ENCODE measurements around the gene ZBED6. TPM values are rescaled to one million over a fixed set of nuclear protein-coding genes. Genes with fewer than 3 reads are reported as not detected.

ZBED6 gene
- total and polyA plus RNA-seq, 7 donors, result 0.46 to 39.1 (median 20.9) TPM

DNA sequence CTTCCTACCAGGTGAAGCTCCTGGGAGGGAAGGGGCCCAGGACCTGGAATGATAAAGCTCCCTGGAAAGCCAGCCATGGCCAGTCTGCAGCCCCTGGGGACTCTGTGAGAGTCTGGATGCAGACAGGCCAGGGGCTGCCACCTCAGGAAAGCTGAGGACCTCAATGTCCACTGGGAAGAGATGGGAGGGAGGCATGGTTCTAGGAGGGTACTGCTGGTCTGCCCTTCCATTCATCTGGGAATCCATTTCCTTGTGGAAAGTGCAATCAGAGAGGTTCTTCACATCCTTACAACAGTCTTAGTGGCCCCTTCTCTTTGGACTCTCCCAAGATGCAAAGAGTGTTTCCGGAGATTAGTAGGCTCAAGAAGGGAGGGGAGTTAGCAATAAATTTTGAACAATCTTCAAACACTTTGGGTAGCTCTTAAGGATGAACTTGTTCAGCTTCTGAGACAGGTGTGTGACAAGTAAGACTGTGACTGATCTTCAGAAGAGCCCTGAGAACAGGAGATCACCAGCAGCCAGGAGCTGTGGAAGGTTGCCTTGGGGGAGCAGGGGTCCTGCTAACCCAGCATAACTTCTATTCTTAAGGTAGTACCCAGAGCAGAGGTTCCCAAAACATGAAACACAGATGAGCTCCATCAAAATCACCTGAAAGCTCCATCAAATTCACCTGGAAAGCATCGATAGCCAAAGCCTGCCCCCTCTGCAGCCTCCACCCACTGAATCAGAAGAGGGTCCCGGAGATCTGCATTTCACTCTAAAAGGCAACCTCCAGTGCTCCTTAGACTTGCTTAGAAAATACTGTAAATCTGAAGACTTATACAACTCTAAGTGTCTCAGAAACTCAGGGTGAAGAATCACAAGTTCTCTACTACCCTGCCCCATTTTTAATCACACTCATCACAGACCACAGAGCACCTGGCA, 31.1 kb upstream of the ZBED6 start:
- no peak for ATAC-seq
- intact Hi-C loops (cut with DNase I), result no loop called here
- no peak for DNase-seq
- H3K27ac ChIP-seq, result no peak overlapping the region
- TF ChIP-seq CTCF (IDR thresholded peaks at IDR 0.05), result no peak
- WGBS, 3 donors, result 68 to 88% (median 84%) methylated on average over 3 of the region's 3 CpGs
- H3K4me1 ChIP-seq, result peaks cover 8% of the 10 kb centered on the region
- H3K9me3 ChIP-seq, result no peaks in the 10 kb centered on the region
- H3K27me3 ChIP-seq (ENCODE audit: insufficient read depth in 3 of 3, low read length in 2 of 3), result no peaks in the 10 kb centered on the region
- no peak overlapping the region for H3K4me3 ChIP-seq
- H3K36me3 ChIP-seq (ENCODE audit: insufficient read depth in 1 of 2, low read depth in 1 of 2), result no peaks in the 10 kb centered on the region

- DNase-seq (no peak), ATAC-seq (no peak)
- WGBS, 3 donors, result 69 to 73% (median 72%) methylated on average over 16 of the region's 16 CpGs
- TF ChIP-seq CTCF (IDR thresholded peaks at IDR 0.05), result no peak
- intact Hi-C loops (cut with DNase I), result no loop called here
- Histone ChIP-seq H3K27me3 (ENCODE audit: insufficient read depth in 3 of 3, low read length in 2 of 3) (no peaks in the 10 kb centered on the region), H3K4me1 (peaks cover 12% of the 10 kb centered on the region), H3K4me3 (no peak within 1 kb of the TSS), H3K9me3 (no peaks in the 10 kb centered on the region), H3K36me3 (ENCODE audit: insufficient read depth in 1 of 2, low read depth in 1 of 2) (no peaks in the 10 kb centered on the region), H3K27ac (no peak within 1 kb of the TSS)
Measured at GRCh38 chr1:203765029-203765837, 30.2 kb upstream of the ZBED6 start, which contains the start of gene LAX1. TSS of gene LAX1 (plus strand) at chr1:203765183. CDS start at chr1:203765566, 383 bp downstream.

DNA sequence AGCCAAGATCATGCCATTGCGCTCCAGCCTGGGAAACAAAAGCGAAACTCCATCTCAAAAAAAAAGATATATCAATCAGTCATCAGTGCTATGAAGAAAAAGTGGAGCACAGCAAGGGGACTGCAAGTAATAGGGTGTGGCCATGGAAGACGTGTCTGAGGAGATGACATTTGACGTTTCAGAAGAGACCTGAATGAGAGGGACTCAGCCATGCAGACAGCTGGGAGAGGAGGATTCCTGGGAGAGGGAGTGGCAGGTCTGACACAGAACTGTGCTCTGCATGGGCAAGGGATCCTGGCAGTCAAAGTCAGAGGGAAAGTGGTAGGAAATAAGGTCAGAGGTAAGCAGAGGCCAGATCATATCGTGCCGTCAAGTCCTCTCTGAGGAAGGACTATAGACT, 27.2 kb upstream of the ZBED6 start:
- intact Hi-C loops (cut with DNase I), result loop anchor here in 1 of 2 donors (1.0 kb wide), 1 partner anchor 33 kb away; no protein-coding TSS in a partner anchor
- H3K27ac ChIP-seq, result no peak overlapping the region
- peak in 1 of 4 donors; percentile 24 for ATAC-seq
- no peak for TF ChIP-seq CTCF (IDR thresholded peaks at IDR 0.05)
- peaks cover 20% of the 10 kb centered on the region for H3K4me1 ChIP-seq
- H3K27me3 ChIP-seq (ENCODE audit: insufficient read depth in 3 of 3, low read length in 2 of 3), result no peaks in the 10 kb centered on the region
- no peaks in the 10 kb centered on the region for H3K9me3 ChIP-seq
- WGBS, 3 donors, result 59 to 74% (median 60%) methylated on average over 6 of the region's 6 CpGs
- DNase-seq, result no peak
- no peak overlapping the region for H3K4me3 ChIP-seq
- no peaks in the 10 kb centered on the region for H3K36me3 ChIP-seq (ENCODE audit: insufficient read depth in 1 of 2, low read depth in 1 of 2)

DNA sequence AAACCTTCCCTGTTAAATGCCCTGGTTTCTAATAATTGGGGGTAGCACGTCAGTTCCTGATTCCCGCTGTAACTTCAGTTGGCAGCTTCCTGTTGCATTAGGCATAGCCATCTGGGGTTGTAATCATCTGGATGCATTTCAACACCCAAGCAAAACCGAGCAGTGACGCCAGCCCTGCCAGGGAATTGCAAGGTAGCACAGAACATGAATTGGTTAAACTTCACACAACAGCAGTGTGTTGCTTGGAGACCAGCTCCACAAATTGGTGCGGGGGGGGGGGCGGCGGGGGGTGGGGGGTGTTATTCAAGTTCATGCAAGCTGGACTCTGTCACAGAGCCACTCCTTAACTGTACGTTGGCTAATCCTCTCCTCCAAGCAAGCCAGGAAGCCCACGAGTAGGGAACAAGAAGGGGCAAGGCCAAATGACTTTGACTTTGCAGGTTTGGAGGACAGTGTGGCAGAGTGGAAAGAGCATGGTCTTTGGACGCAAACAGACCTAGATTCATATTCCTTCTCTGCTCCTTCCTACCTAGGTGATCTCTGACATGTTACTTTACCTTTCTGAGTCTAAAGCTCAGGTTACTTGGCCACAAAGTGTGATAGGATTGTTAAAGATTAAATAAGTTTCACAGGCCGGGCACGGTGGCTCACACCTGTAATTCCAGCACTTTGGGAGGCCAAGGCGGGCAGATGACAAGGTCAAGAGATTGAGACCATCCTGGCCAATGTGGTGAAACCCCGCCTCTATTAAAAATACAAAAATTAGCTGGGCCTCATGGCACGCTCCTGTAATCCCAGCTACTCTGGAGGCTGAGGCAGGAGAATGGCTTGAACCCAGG, 25.7 kb upstream of the ZBED6 start:
- WGBS, 3 donors, result 25 to 31% (median 29%) methylated on average over 15 of the region's 15 CpGs
- intact Hi-C loops (cut with DNase I), result loop anchor here (10.0 kb wide), 1 partner anchor 265 kb away; no protein-coding TSS in a partner anchor
- H3K27me3 ChIP-seq (ENCODE audit: insufficient read depth in 3 of 3, low read length in 2 of 3), result no peaks in the 10 kb centered on the region
- DNase-seq (peak; percentile 75 to 88), ATAC-seq (peak; percentile 78 to 85 (median 82))
- H3K4me3 ChIP-seq, result peak overlapping the region; percentile 56
- H3K27ac ChIP-seq, result peak overlapping the region; percentile 64
- TF ChIP-seq CTCF (IDR thresholded peaks at IDR 0.05), result no peak
- no peaks in the 10 kb centered on the region for H3K9me3 ChIP-seq
- no peaks in the 10 kb centered on the region for H3K36me3 ChIP-seq (ENCODE audit: insufficient read depth in 1 of 2, low read depth in 1 of 2)
- H3K4me1 ChIP-seq, result peaks cover 20% of the 10 kb centered on the region
